K562 (cell line): ENCODE results near the gene LGALS12.

Source experiments
- MXI1 ChIP-seq: IDR thresholded peaks from 2 replicates; pipeline ENCODE4 v1.6.1; 2011; ENCODE audit warnings: low read depth, mild to moderate bottlenecking, improper control_type of control experiment, low read length
- SAFB ChIP-seq: fragments of 200-400 bp; formaldehyde crosslinking; IDR thresholded peaks from 2 replicates; pipeline ENCODE4 v1.6.1; 2017; ENCODE audit warnings: low read depth, low read length, borderline replicate concordance

- no peak for TF ChIP-seq SAFB
- TF ChIP-seq MXI1, result no peak
These were observed 5.3 kb downstream of the LGALS12 start for GRCh38 chr11:63511048-63511748.
